DND-41 (cell line): Measurements from ENCODE around the gene AP5M1.

Source experiments
- EZH2 ChIP-seq: IDR thresholded peaks from 3 replicates; pipeline ENCODE4 v1.6.1; 2012; ENCODE audit warnings: borderline replicate concordance, low read depth, mild to moderate bottlenecking, moderate library complexity, low read length, inconsistent platforms; ENCODE audit not compliant: severe bottlenecking
- TF ChIP-seq, protein P1 (sequence below): IDR thresholded peaks from 2 replicates; pipeline ENCODE4 v1.5.1; 2012; ENCODE audit warnings: borderline replicate concordance, low read length, moderate library complexity, mild to moderate bottlenecking; ENCODE audit not compliant: poor library complexity, severe bottlenecking; ENCODE audit errors: extremely low read depth

DNA sequence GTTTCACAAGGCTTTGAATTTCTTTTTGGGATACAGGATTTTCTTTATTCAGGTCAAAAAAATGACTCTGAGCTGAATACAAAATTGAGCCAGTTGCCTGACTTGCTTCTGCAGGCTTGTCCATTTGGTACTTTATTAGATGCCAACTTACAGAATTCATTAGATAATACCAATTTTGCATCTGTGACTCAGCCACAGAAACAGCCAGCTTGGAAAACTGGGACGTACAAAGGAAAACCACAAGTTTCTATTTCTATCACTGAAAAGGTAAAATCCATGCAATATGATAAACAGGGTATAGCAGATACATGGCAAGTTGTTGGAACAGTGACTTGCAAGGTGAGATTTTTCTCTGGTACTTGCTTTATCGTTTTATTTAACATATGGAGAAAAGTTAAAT lies 5.8 kb downstream of the AP5M1 start:
- TF ChIP-seq, protein P1, sequence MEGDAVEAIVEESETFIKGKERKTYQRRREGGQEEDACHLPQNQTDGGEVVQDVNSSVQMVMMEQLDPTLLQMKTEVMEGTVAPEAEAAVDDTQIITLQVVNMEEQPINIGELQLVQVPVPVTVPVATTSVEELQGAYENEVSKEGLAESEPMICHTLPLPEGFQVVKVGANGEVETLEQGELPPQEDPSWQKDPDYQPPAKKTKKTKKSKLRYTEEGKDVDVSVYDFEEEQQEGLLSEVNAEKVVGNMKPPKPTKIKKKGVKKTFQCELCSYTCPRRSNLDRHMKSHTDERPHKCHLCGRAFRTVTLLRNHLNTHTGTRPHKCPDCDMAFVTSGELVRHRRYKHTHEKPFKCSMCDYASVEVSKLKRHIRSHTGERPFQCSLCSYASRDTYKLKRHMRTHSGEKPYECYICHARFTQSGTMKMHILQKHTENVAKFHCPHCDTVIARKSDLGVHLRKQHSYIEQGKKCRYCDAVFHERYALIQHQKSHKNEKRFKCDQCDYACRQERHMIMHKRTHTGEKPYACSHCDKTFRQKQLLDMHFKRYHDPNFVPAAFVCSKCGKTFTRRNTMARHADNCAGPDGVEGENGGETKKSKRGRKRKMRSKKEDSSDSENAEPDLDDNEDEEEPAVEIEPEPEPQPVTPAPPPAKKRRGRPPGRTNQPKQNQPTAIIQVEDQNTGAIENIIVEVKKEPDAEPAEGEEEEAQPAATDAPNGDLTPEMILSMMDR = no peak
- TF ChIP-seq EZH2 = no peak
